Activated CD8-positive, alpha-beta T cell treated with anti-CD3 and anti-CD28 coated beads, Interleukin-2, amount 10 ng/mL, durations not matched to agents 7 days and 5 days (primary cell): ENCODE measurements around the gene SPEG. TPM values are rescaled to one million over a fixed set of nuclear protein-coding genes. Genes with fewer than 3 reads are reported as not detected.
A peak's percentile ranks its signal among the peaks of the same experiment; 100 is the strongest.

ENCODE experiments used
- ATAC-seq: fragments of 150-1000 bp; cut with Tn5 transposase; one replicate; pipeline ENCODE4 v1.10.0; 2021; ENCODE audit warnings: moderate library complexity
- CTCF ChIA-PET: fragments of 350-600 bp; sonication (Branson Sonifier 250); formaldehyde crosslinking; loops from one replicate; lab custom pipeline; 2021; ENCODE audit warnings: antibody characterized with exemption; lab: Charles Lee
- POLR2A ChIA-PET: fragments of 350-600 bp; sonication (Branson Sonifier 250); formaldehyde crosslinking; loops from one replicate; lab custom pipeline; 2021; ENCODE audit warnings: antibody characterized with exemption; lab: Charles Lee
- DNase-seq: peaks from one replicate; pipeline ENCODE4 v3.0.0-alpha.2; 2020
- H3K27ac Mint-ChIP-seq: one replicate; pipeline ENCODE4 v1.8.0; 2021; ENCODE audit warnings: mild to moderate bottlenecking, mixed read lengths
- H3K27me3 Mint-ChIP-seq: one replicate; pipeline ENCODE4 v1.8.0; 2021; ENCODE audit warnings: low read depth, mixed read lengths
- H3K36me3 Mint-ChIP-seq: one replicate; pipeline ENCODE4 v1.8.0; 2021; ENCODE audit warnings: low read depth, mixed read lengths
- H3K4me1 Mint-ChIP-seq: one replicate; pipeline ENCODE4 v1.8.0; 2021; ENCODE audit warnings: low read depth, mixed read lengths
- H3K4me3 Mint-ChIP-seq: one replicate; pipeline ENCODE4 v1.8.0; 2021; ENCODE audit warnings: mild to moderate bottlenecking, mixed read lengths
- H3K9me3 Mint-ChIP-seq: one replicate; pipeline ENCODE4 v1.8.0; 2022; ENCODE audit warnings: mixed read lengths; ENCODE audit not compliant: insufficient read depth
- total RNA-seq, 2 experiments: library from RNA; stranded (reverse); gene quantifications; one replicate each; pipeline ENCODE4 v1.2.3, GENCODE V29; 2021

SPEG gene
- total RNA-seq, 2 experiments from 2014 or later = 10.8 to 11.6 TPM

DNA sequence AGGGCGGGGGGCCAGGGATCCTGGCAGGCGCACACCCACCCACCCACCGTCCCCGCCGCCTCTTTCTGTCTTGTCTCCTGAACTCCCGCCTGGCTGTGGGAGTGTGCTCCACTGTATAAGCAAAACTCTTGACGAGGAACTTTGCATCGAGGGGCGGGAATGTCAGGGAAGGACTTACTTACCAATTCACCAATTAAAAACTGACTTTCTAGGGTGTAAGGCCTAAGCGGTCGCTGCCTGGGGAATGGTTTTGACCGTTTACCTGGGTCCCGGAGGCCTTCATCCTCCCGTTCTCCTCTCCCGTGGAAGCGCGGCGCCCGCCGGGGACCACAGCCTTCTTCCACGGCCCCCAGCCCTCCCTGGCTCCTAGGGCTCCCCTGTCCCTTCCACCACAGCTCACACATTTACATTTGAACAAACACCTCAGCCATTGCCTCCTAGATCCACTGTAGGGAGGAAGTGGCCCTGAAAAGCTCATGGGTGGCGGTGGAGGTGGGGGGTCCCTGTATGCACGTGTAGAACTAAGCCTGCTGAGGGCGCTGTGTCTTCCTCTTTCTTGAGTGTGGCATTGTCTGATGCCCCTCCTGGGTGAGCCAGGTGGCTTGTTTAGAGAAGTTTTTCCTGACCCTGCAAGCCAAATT is 88.5 kb downstream of the SPEG start:
- Mint-ChIP-seq H3K27ac (no peak overlapping the region), H3K4me3 (no peak overlapping the region), H3K36me3 (no peaks in the 10 kb centered on the region), H3K9me3 (no peaks in the 10 kb centered on the region), H3K4me1 (peaks cover 1% of the 10 kb centered on the region), H3K27me3 (peaks cover 67% of the 10 kb centered on the region)
- DNase-seq = no peak
- POLR2A ChIA-PET = interaction anchor here (0.6 kb wide), 2 partner anchors 364 to 790 kb away, joined by 3 read pairs; no protein-coding TSS in a partner anchor
- no peak for ATAC-seq
- CTCF ChIA-PET = interaction anchor here (0.5 to 2.5 kb wide), 8 partner anchors 13 to 126 kb away, joined by 3 to 9 read pairs (median 4); partner anchors contain the start of gene GMPPA

DNA sequence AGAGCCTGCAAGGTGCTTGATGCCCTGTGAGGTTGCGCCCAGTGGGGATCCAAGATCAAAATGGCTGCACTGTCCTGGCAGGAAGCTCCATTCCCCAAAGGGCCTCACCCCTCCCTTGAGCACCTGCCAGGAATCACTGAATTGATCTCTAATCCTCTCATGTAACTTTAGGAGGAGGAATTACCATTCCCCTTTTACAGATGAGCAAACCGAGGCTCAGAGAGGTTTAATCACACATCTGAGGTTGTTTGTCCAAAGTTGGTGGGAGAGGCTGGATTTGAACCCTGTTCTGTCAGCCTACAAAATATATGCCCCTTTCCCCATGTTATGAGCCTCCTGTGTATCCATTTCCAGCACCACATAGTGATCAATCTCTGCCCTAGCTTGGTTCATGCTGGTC is 90.2 kb downstream of the SPEG start:
- Mint-ChIP-seq H3K36me3 (no peaks in the 10 kb centered on the region), H3K4me3 (no peak overlapping the region), H3K27ac (no peak overlapping the region), H3K9me3 (no peaks in the 10 kb centered on the region), H3K27me3 (peaks cover 69% of the 10 kb centered on the region), H3K4me1 (peaks cover 1% of the 10 kb centered on the region)
- no peak for ATAC-seq
- DNase-seq = no peak
- POLR2A ChIA-PET = no interaction called here
- CTCF ChIA-PET = interaction anchor here (4.5 kb wide), 1 partner anchor 18 kb away, joined by 39 read pairs; the partner anchor contains the start of genes CHPF and TMEM198

DNA sequence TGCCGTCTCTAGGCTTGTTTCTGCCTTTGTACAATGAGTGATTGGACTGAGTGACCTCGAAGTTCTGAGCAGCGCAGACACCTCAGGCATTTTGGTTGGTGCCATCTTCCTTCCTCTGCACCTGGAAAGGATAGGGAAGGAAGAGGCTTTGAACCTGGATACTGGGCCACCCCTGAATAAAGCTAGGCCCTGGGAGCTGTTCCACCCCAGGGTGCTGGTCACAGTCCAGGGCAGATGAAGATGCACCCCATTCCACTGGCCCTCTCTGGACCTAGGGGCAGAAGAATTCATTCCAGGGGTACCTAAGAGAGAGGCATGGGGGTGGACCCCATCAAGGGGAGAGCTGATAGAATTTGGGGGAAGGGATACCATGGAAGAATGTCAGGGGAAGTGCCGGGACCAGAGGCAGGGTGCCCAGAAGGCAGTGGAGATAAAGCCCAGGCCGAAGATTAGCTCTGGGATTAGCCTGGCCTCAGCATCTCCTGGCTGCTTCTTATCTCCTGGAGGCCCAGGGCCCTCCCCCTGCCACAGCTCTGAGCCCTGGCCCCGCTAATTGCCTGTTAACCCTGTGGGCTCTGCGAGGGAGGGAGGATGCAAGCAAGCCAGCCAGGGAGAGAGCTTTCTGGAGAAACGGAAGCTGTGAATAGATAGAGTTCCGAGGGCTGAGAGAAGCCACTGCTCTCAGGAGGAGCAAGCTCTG is 91.0 kb downstream of the SPEG start:
- ChIA-PET CTCF (interaction anchor here (0.7 to 4.5 kb wide), 6 partner anchors 17 to 123 kb away, joined by 3 to 39 read pairs (median 4); partner anchors contain the start of genes CHPF, GMPPA and TMEM198), POLR2A (interaction anchor here (0.6 kb wide), 1 partner anchor 94 kb away, joined by 3 read pairs; no protein-coding TSS in a partner anchor)

DNA sequence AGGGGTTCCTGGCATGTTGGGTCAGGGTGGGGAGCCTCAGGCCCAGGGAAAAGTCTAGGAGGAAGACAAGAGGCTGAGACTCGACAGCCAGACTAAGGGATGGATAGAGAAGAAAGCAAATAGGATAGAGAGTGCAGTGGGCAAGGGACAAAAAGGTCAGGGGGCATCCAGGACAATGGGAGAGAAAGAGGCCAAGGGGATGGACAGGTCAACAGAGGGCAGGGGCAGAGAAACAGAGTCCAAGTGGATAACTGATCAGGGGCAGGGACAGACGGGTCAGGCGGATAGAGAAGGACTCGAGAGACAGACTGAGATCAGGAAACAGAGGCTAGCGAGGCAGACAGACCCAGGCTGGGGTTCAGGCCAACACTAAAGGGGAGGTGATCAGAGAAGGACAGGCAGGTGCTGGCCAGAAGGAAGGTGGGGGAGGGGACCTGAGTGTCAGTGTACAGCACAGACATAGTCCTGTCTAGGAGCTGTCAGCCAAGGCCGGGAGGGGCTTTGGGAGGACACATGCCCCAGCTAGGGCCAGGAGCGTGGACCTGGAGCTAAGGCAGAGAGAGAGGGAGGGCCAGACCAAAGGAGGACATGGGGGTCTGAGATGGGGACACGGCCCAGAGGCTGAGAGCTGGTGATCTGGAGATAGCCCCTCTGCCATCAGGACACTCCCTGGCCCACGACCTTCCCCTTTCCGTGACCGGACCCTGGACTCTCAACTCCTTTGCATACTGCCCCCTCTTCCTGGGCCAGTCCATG is 91.9 kb downstream of the SPEG start:
- Mint-ChIP-seq H3K36me3 (no peaks in the 10 kb centered on the region), H3K4me1 (peaks cover 1% of the 10 kb centered on the region), H3K27ac (no peak overlapping the region), H3K9me3 (no peaks in the 10 kb centered on the region), H3K4me3 (no peak overlapping the region), H3K27me3 (peaks cover 69% of the 10 kb centered on the region)
- ChIA-PET CTCF (interaction anchor here (0.7 to 5.4 kb wide), 12 partner anchors 16 to 138 kb away, joined by 3 to 104 read pairs (median 4); partner anchors contain the start of genes CHPF, GMPPA and TMEM198), POLR2A (interaction anchor here (0.6 kb wide), 1 partner anchor 94 kb away, joined by 3 read pairs; no protein-coding TSS in a partner anchor)
- DNase-seq (no peak), ATAC-seq (no peak)

More for the DNA sequence above, 91.0 kb downstream of the SPEG start:
- H3K9me3 Mint-ChIP-seq = no peaks in the 10 kb centered on the region
- H3K4me3 Mint-ChIP-seq = no peak overlapping the region
- ATAC-seq = no peak
- no peaks in the 10 kb centered on the region for H3K36me3 Mint-ChIP-seq
- DNase-seq = no peak
- H3K4me1 Mint-ChIP-seq = peaks cover 1% of the 10 kb centered on the region
- H3K27ac Mint-ChIP-seq = no peak overlapping the region
- peaks cover 70% of the 10 kb centered on the region for H3K27me3 Mint-ChIP-seq

DNA sequence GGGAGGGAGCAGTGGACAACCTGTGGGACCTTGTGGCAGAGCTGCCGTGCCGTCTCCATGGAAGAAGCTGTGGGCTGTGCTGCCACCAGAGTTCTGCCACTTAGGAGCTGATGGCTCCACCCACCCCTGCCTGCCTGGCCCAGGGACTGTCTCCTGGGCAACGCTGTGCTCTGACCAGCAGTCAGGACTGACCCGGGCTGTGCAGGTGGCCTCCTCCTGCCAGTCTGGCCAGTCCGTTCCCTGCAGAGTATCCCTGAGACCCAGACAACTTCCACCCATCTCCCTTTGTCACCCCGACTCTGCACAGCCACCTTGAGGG is 92.4 kb downstream of the SPEG start:
- no peak overlapping the region for H3K27ac Mint-ChIP-seq
- H3K4me1 Mint-ChIP-seq = peaks cover under 1% of the 10 kb centered on the region
- ChIA-PET POLR2A (no interaction called here), CTCF (interaction anchor here (1.0 to 5.4 kb wide), 7 partner anchors 16 to 138 kb away, joined by 3 to 104 read pairs (median 39); partner anchors contain the start of genes CHPF, GMPPA and TMEM198)
- H3K27me3 Mint-ChIP-seq = peaks cover 64% of the 10 kb centered on the region
- DNase-seq (no peak), ATAC-seq (no peak)
- H3K4me3 Mint-ChIP-seq = no peak overlapping the region
- H3K36me3 Mint-ChIP-seq = no peaks in the 10 kb centered on the region
- no peaks in the 10 kb centered on the region for H3K9me3 Mint-ChIP-seq

GRCh38 chr2:219527472-219527871 is 92.8 kb downstream of the SPEG start:
- Mint-ChIP-seq H3K4me3 (no peak overlapping the region), H3K36me3 (no peaks in the 10 kb centered on the region), H3K4me1 (no peaks in the 10 kb centered on the region), H3K27me3 (peaks cover 63% of the 10 kb centered on the region), H3K27ac (no peak overlapping the region), H3K9me3 (no peaks in the 10 kb centered on the region)
- no peak for ATAC-seq
- no peak for DNase-seq
- POLR2A ChIA-PET = no interaction called here
- CTCF ChIA-PET = interaction anchor here (0.7 to 5.4 kb wide), 9 partner anchors 15 to 139 kb away, joined by 3 to 104 read pairs (median 22); partner anchors contain the start of genes CHPF, GMPPA and TMEM198

- H3K27me3 Mint-ChIP-seq = peaks cover 51% of the 10 kb centered on the region
- DNase-seq = peak; percentile 87
- H3K27ac Mint-ChIP-seq = no peak overlapping the region
- ChIA-PET CTCF (interaction anchor here (0.6 to 5.4 kb wide), 43 partner anchors 8 to 426 kb away, joined by 3 to 104 read pairs (median 5); partner anchors contain the start of genes ASIC4, CHPF, GMPPA and OBSL1), POLR2A (no interaction called here)
- no peaks in the 10 kb centered on the region for H3K4me1 Mint-ChIP-seq
- H3K36me3 Mint-ChIP-seq = no peaks in the 10 kb centered on the region
- no peaks in the 10 kb centered on the region for H3K9me3 Mint-ChIP-seq
- peak; percentile 95 for ATAC-seq
- H3K4me3 Mint-ChIP-seq = no peak overlapping the region
Observed at GRCh38 chr2:219530048-219530963, 95.7 kb downstream of the SPEG start.

DNA sequence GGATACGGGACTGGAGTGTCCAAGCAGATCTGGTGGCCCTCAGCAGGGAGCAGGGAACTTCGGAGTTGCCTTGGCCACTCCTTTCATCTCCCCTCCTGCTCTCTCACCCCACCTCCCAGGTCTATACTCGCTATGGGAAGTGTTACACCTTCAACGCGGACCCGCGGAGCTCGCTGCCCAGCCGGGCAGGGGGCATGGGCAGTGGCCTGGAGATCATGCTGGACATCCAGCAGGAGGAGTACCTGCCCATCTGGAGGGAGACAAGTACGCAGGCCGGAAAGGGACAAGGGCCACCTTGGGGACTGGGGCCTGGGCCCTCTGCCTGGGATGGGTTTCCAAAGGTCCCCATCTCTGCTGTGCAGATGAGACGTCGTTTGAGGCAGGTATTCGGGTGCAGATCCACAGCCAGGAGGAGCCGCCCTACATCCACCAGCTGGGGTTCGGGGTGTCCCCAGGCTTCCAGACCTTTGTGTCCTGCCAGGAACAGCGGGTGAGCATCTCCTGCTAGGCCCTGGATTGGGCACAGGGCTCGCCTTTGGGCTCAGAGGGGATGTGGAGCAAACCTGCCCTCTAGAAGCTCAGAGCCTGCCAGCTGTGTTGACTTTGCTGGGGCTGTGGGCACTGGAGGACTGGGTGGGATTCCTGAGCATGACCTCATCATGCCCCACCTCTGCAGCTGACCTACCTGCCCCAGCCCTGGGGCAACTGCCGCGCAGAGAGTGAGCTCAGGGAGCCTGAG is 97.2 kb downstream of the SPEG start:
- POLR2A ChIA-PET = no interaction called here

GRCh38 chr2:219532378-219532649 is 97.7 kb downstream of the SPEG start:
- H3K4me1 Mint-ChIP-seq = no peaks in the 10 kb centered on the region

More for the DNA sequence above, 97.2 kb downstream of the SPEG start:
- no peak overlapping the region for H3K4me3 Mint-ChIP-seq
- H3K4me1 Mint-ChIP-seq = no peaks in the 10 kb centered on the region
- H3K9me3 Mint-ChIP-seq = no peaks in the 10 kb centered on the region
- no peaks in the 10 kb centered on the region for H3K36me3 Mint-ChIP-seq
- H3K27me3 Mint-ChIP-seq = peaks cover 40% of the 10 kb centered on the region
- CTCF ChIA-PET = interaction anchor here (1.0 to 5.4 kb wide), 6 partner anchors 10 to 129 kb away, joined by 3 to 104 read pairs (median 16); no protein-coding TSS in a partner anchor
- H3K27ac Mint-ChIP-seq = no peak overlapping the region
- DNase-seq (no peak), ATAC-seq (no peak)

DNA sequence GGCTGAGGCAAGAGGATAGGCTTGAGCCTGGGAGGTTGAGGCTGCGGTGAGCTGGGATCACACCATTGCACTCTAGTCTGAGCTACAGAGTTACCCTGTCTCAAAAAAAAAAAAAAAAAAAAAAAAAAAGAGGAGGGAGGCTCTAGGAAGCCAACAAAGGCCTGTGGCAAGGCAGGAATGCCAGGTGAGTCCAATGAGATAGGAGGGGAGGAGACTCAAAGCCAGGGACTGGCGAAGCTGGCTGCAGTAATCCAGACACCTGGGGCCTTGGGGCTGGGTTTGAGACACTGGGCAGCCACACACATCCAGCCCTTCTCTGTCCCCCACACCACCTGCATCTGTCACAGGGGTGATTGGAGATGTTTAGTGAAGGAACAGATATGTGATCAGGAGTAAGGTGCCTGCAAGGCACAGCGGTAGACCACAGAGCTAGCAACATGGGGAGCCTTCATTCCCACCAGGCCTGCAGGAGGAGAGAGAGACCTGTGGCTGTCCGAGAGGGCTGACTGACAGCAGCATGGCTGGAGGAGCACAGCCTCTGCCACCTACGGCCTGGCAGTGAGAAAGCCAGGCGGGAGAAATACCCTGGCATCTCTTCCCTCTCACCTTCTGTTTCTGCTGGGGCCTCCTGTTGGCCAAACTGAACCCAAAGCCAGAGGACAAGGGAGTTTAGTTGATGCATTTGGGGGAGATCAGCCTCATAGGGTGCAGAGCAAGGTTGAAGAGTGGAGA is 99.5 kb downstream of the SPEG start:
- H3K36me3 Mint-ChIP-seq = peaks cover 3% of the 10 kb centered on the region
- H3K4me1 Mint-ChIP-seq = no peaks in the 10 kb centered on the region
- H3K27ac Mint-ChIP-seq = no peak overlapping the region
- CTCF ChIA-PET = no interaction called here
- peaks cover 26% of the 10 kb centered on the region for H3K27me3 Mint-ChIP-seq
- POLR2A ChIA-PET = no interaction called here
- H3K4me3 Mint-ChIP-seq = no peak overlapping the region
- DNase-seq = no peak
- no peaks in the 10 kb centered on the region for H3K9me3 Mint-ChIP-seq
- no peak for ATAC-seq

More at GRCh38 chr2:219532378-219532649, 97.7 kb downstream of the SPEG start:
- CTCF ChIA-PET = interaction anchor here (1.3 kb wide), 1 partner anchor 56 kb away, joined by 6 read pairs; no protein-coding TSS in a partner anchor
- ATAC-seq = no peak
- Mint-ChIP-seq H3K36me3 (no peaks in the 10 kb centered on the region), H3K4me3 (no peak overlapping the region), H3K9me3 (no peaks in the 10 kb centered on the region), H3K27me3 (peaks cover 37% of the 10 kb centered on the region), H3K27ac (no peak overlapping the region)
- no peak for DNase-seq
- POLR2A ChIA-PET = no interaction called here
